Endothelial cell of umbilical vein (primary cell): ENCODE data around the gene LONRF3.

Experiments
- EZH2 ChIP-seq: IDR thresholded peaks from 2 replicates; pipeline ENCODE4 v1.6.1; 2012; ENCODE audit warnings: borderline replicate concordance, low read depth, mild to moderate bottlenecking, moderate library complexity, low read length, inconsistent platforms; ENCODE audit not compliant: severe bottlenecking
- FOS ChIP-seq: IDR thresholded peaks from 2 replicates; pipeline ENCODE4 v1.6.1; 2011; ENCODE audit warnings: mild to moderate bottlenecking, low read length, moderate library complexity, borderline replicate concordance; ENCODE audit not compliant: insufficient read depth
- JUN ChIP-seq: IDR thresholded peaks from 2 replicates; pipeline ENCODE4 v1.6.1; 2011; ENCODE audit warnings: borderline replicate concordance, low read depth; ENCODE audit not compliant: insufficient read length, insufficient read depth
- POLR2A ChIP-seq: IDR thresholded peaks from 2 replicates; pipeline ENCODE4 v1.6.1; 2012; ENCODE audit warnings: low read depth, mild to moderate bottlenecking, control low read depth, low read length
- POLR2AphosphoS5 ChIP-seq: IDR thresholded peaks from 2 replicates; pipeline ENCODE4 v1.6.1; 2012; ENCODE audit warnings: low read depth, mild to moderate bottlenecking, control low read depth, low read length, moderate library complexity; ENCODE audit not compliant: insufficient read depth
- TF ChIP-seq, protein P1 (sequence below), 2 donors: IDR thresholded peaks; 1 replicate in 1 of 2; 2 replicates in 1 of 2; pipeline ENCODE4 v1.5.1; 2011; ENCODE audit warnings: low read length in 2 of 2, mild to moderate bottlenecking in 2 of 2, moderate library complexity in 2 of 2, control low read depth in 1 of 2, inconsistent platforms in 1 of 2, low read depth in 1 of 2; ENCODE audit not compliant: insufficient read depth in 1 of 2; ENCODE audit errors: extremely low read depth in 1 of 2
- TF ChIP-seq, protein P2 (sequence below): IDR thresholded peaks from 2 replicates; pipeline ENCODE4 v1.6.1; 2011; ENCODE audit not compliant: insufficient read depth, insufficient read length

DNA sequence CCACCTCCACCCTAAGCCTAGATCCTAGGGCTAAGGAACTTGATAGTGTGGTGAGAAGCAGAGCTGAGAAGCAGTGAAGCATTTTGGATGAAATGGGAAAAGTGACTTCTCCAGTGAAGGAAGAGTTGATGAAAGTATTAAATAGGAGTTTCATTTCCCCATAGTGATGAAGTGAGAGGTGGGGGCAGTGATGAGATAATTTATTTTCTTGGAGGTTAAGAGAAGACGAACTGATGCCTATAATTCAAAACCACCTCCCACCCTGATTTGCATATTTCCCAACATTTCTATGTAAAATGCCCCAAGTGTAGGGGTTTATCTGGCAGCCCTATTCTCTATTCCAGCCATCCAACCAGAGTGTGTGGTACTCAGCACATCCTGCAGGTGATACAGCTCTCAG lies 6.3 kb downstream of the LONRF3 start:
- TF ChIP-seq, protein P1, sequence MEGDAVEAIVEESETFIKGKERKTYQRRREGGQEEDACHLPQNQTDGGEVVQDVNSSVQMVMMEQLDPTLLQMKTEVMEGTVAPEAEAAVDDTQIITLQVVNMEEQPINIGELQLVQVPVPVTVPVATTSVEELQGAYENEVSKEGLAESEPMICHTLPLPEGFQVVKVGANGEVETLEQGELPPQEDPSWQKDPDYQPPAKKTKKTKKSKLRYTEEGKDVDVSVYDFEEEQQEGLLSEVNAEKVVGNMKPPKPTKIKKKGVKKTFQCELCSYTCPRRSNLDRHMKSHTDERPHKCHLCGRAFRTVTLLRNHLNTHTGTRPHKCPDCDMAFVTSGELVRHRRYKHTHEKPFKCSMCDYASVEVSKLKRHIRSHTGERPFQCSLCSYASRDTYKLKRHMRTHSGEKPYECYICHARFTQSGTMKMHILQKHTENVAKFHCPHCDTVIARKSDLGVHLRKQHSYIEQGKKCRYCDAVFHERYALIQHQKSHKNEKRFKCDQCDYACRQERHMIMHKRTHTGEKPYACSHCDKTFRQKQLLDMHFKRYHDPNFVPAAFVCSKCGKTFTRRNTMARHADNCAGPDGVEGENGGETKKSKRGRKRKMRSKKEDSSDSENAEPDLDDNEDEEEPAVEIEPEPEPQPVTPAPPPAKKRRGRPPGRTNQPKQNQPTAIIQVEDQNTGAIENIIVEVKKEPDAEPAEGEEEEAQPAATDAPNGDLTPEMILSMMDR (IDR thresholded peaks at IDR 0.05; ENCODE audit: extremely low read depth in 1 of 2, insufficient read depth in 1 of 2, low read depth in 1 of 2, low read length in 2 of 2) = no peak
- TF ChIP-seq POLR2AphosphoS5 (no peak), JUN (no peak), POLR2A (no peak), FOS (no peak), EZH2 (no peak)
- TF ChIP-seq, protein P2, sequence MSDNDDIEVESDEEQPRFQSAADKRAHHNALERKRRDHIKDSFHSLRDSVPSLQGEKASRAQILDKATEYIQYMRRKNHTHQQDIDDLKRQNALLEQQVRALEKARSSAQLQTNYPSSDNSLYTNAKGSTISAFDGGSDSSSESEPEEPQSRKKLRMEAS = no peak
